ENCODE data around the gene GALNTL6. TPM values are rescaled to one million over a fixed set of nuclear protein-coding genes. Genes with fewer than 3 reads are reported as not detected.
"Not testable (repeated sequence)": the region's sequence is repeated elsewhere in the genome, so short reads cannot be mapped to it uniquely, and the experiment has no call there.

Gene GALNTL6
- total RNA-seq, 1 donor = under 0.01 TPM

GRCh38 chr4:172727631-172728030 lies 914.4 kb downstream of the GALNTL6 start:
- no peaks in the 10 kb centered on the region for H3K36me3 ChIP-seq (ENCODE audit: insufficient read depth, low read length)
- no peak overlapping the region for H2AFZ ChIP-seq (ENCODE audit: low read length)
- no peak for TF ChIP-seq CTCF (IDR thresholded peaks at IDR 0.05; ENCODE audit: extremely low read depth, low read depth, low read length)
- H3K27me3 ChIP-seq (ENCODE audit: insufficient read depth, low read length) = no peaks in the 10 kb centered on the region
- no peaks in the 10 kb centered on the region for H3K4me1 ChIP-seq (ENCODE audit: insufficient read depth, low read length)
- DNase-seq (ENCODE audit: insufficient read length, low spot score, missing footprints) = no peak
- H4K20me1 ChIP-seq (ENCODE audit: insufficient read depth, low read length) = no peaks in the 10 kb centered on the region
- H3K79me2 ChIP-seq (ENCODE audit: insufficient read depth, low read length) = no peaks in the 10 kb centered on the region
- H3K4me2 ChIP-seq (ENCODE audit: insufficient read depth, low read length) = no peak overlapping the region
- no peak overlapping the region for H3K27ac ChIP-seq (ENCODE audit: low read depth, low read length)
- no peaks in the 10 kb centered on the region for H3K9me3 ChIP-seq (ENCODE audit: low read depth, low read length)
- no peak overlapping the region for H3K4me3 ChIP-seq (ENCODE audit: insufficient read depth, low read length)

DNA sequence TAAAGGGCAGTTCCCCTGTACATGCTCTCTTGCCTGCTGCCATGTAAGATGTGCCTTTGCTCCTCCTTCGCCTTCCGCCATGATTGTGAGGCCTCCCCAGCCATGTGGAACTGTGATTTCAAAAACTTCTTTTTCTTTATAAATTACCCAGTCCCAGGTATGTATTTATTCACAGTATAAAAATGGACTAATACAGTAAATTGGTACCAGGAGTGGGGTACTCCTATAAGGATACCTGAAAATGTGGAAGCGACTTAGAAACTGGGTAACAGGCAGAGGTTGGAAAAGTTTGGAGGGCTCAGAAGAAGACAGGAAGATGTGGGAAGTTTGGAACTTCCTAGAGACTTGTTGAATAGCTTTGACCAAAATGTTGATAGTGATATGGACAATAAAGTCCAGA lies 920.4 kb downstream of the GALNTL6 start:
- H3K27me3 ChIP-seq (ENCODE audit: insufficient read depth, low read length); H3K4me3 ChIP-seq (ENCODE audit: insufficient read depth, low read length); H2AFZ ChIP-seq (ENCODE audit: low read length); H3K79me2 ChIP-seq (ENCODE audit: insufficient read depth, low read length); H4K20me1 ChIP-seq (ENCODE audit: insufficient read depth, low read length); H3K4me2 ChIP-seq (ENCODE audit: insufficient read depth, low read length); H3K4me1 ChIP-seq (ENCODE audit: insufficient read depth, low read length); H3K27ac ChIP-seq (ENCODE audit: low read depth, low read length); H3K36me3 ChIP-seq (ENCODE audit: insufficient read depth, low read length); DNase-seq (ENCODE audit: insufficient read length, low spot score, missing footprints); H3K9me3 ChIP-seq (ENCODE audit: low read depth, low read length): not testable (repeated sequence)

GRCh38 chr4:172734555-172734954 lies 921.4 kb downstream of the GALNTL6 start:
- no peak overlapping the region for H3K27ac ChIP-seq (ENCODE audit: low read depth, low read length)
- DNase-seq (ENCODE audit: insufficient read length, low spot score, missing footprints) = no peak
- no peak overlapping the region for H3K4me2 ChIP-seq (ENCODE audit: insufficient read depth, low read length)
- peaks cover 7% of the 10 kb centered on the region for H3K9me3 ChIP-seq (ENCODE audit: low read depth, low read length)
- no peaks in the 10 kb centered on the region for H3K27me3 ChIP-seq (ENCODE audit: insufficient read depth, low read length)
- H2AFZ ChIP-seq (ENCODE audit: low read length) = no peak overlapping the region
- H3K79me2 ChIP-seq (ENCODE audit: insufficient read depth, low read length) = no peaks in the 10 kb centered on the region
- H3K4me1 ChIP-seq (ENCODE audit: insufficient read depth, low read length) = no peaks in the 10 kb centered on the region
- no peaks in the 10 kb centered on the region for H4K20me1 ChIP-seq (ENCODE audit: insufficient read depth, low read length)
- H3K36me3 ChIP-seq (ENCODE audit: insufficient read depth, low read length) = no peaks in the 10 kb centered on the region
- TF ChIP-seq CTCF (IDR thresholded peaks at IDR 0.05; ENCODE audit: extremely low read depth, low read depth, low read length) = no peak
- no peak overlapping the region for H3K4me3 ChIP-seq (ENCODE audit: insufficient read depth, low read length)

- Histone ChIP-seq H3K27me3 (ENCODE audit: insufficient read depth, low read length) (no peaks in the 10 kb centered on the region), H3K9me3 (ENCODE audit: low read depth, low read length) (peaks cover 7% of the 10 kb centered on the region), H3K79me2 (ENCODE audit: insufficient read depth, low read length) (no peaks in the 10 kb centered on the region), H3K4me2 (ENCODE audit: insufficient read depth, low read length) (no peak overlapping the region), H3K4me1 (ENCODE audit: insufficient read depth, low read length) (no peaks in the 10 kb centered on the region), H2AFZ (ENCODE audit: low read length) (no peak overlapping the region), H3K36me3 (ENCODE audit: insufficient read depth, low read length) (no peaks in the 10 kb centered on the region), H4K20me1 (ENCODE audit: insufficient read depth, low read length) (no peaks in the 10 kb centered on the region), H3K4me3 (ENCODE audit: insufficient read depth, low read length) (no peak overlapping the region), H3K27ac (ENCODE audit: low read depth, low read length) (no peak overlapping the region)
- no peak for DNase-seq (ENCODE audit: insufficient read length, low spot score, missing footprints)
- no peak for TF ChIP-seq CTCF (IDR thresholded peaks at IDR 0.05; ENCODE audit: extremely low read depth, low read depth, low read length)
These were observed 922.8 kb downstream of the GALNTL6 start for GRCh38 chr4:172736046-172736445.

All from osteoblast (primary cell).